Uterus (tissue), 4 donors: ENCODE data around the gene HEXIM1. TPM values are rescaled to one million over a fixed set of nuclear protein-coding genes. Genes with fewer than 3 reads are reported as not detected.

Experiments used
- DNase-seq, 2 donors: peaks; one replicate each; pipeline ENCODE4 v3.0.0-alpha.2; 2019 to 2020
- H3K27ac ChIP-seq, 2 donors: fragments of 200-600 bp; sonication (generic); 1 replicate in 1 of 2; 2 replicates in 1 of 2; pipeline ENCODE4 v1.5.1; 2016 to 2018
- H3K27me3 ChIP-seq, 2 donors: fragments of 200-600 bp; sonication (generic); one replicate each; pipeline ENCODE4 v1.5.1; 2018 to 2019; ENCODE audit warnings: control low read depth in 1 of 2
- H3K36me3 ChIP-seq, 2 donors: fragments of 200-600 bp; sonication (generic); one replicate each; pipeline ENCODE4 v1.5.1; 2019; ENCODE audit warnings: control low read depth in 1 of 2
- H3K4me1 ChIP-seq, 2 donors: fragments of 200-600 bp; sonication (generic); one replicate each; pipeline ENCODE4 v1.5.1; 2018 to 2019; ENCODE audit warnings: control low read depth in 1 of 2
- H3K4me3 ChIP-seq, 2 donors: fragments of 200-600 bp; sonication (generic); 1 replicate in 1 of 2; 2 replicates in 1 of 2; pipeline ENCODE4 v1.5.1; 2018 to 2019; ENCODE audit warnings: mild to moderate bottlenecking in 1 of 2
- H3K9me3 ChIP-seq, 2 donors: fragments of 200-600 bp; sonication (generic); one replicate each; pipeline ENCODE4 v1.5.1; 2019; ENCODE audit warnings: control low read depth in 1 of 2
- POLR2A ChIP-seq, 2 donors: fragments of 450-650 bp; IDR thresholded peaks; one replicate each; pipeline ENCODE4 v1.6.1; 2016; ENCODE audit warnings: antibody characterized with exemption in 2 of 2, mild to moderate bottlenecking in 1 of 2, moderate library complexity in 1 of 2
- intact Hi-C: fragments of 100-400 bp; cut with DNase I; formaldehyde crosslinking; loops from one replicate; pipeline ENCODE4 v1.15.1; 2023; ENCODE audit warnings: low total_unique reads
- total RNA-seq, 4 donors: library from RNA; depleted of rRNA in 3 of 4; stranded (reverse); fragments of >200 nt in 3 of 4; gene quantifications; one replicate each; pipeline versions ENCODE4 v1.1.0 to v1.2.4, GENCODE V29; 2014 to 2023
- TF ChIP-seq, protein P1 (sequence below), 4 experiments: fragments of 200-600 bp in 2 of 4; fragments of 450-650 bp in 2 of 4; sonication (generic) in 2 of 4; IDR thresholded peaks; one replicate each; pipeline ENCODE4 v1.5.1; 2016 to 2019; ENCODE audit warnings: antibody characterized with exemption in 4 of 4, mild to moderate bottlenecking in 2 of 4, moderate library complexity in 1 of 4
- donor health status: DM: yes; HTN: yes; CAD: no.

Gene HEXIM1
- total RNA-seq, 4 donors from 2014 or later = 23.8 to 60.6 (median 26.7) TPM

DNA sequence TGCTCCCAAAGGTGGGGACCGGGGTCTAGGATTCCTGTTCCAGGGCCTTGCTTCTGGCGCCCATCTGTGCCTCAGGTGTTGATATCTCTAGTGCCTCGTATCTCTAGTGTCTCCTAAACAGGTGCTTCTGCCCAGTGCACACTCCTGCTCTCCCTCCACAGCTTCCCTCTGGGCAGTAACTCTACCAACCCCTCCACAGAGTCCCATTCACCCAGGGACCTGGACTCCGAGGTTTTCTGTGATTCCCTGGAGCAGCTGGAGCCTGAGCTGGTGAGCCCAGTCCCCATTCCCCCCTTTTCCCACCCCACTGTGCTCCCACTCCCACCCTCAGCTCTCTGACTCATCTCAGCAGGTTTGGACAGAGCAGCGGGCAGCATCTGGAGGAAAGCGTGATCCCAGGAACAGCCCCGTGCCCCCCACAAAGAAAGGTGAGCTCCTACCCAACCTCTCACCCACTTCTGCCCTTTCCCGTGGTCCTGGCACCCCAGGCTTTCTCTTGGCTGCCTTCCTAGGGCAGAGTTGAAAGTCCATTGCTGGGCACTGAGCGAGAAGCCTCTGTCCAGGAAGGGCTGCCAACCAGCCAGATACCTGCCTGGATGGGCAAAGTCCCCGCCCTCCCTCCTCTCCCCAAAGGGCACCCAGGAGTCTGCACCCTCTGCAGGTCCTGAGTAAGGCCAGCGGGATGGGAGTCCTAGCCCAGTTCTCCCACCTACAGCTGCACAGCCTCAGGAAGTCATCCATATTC is 10.5 kb upstream of the HEXIM1 start:
- Histone ChIP-seq H3K4me1 (peaks cover 0 to 8% of the 10 kb centered on the region in 2 donors), H3K27ac (no peak overlapping the region), H3K27me3 (no peaks in the 10 kb centered on the region), H3K9me3 (no peaks in the 10 kb centered on the region), H3K4me3 (no peak overlapping the region), H3K36me3 (no peaks in the 10 kb centered on the region)
- TF ChIP-seq POLR2A (IDR thresholded peaks at IDR 0.05) = no peak
- TF ChIP-seq, protein P1, sequence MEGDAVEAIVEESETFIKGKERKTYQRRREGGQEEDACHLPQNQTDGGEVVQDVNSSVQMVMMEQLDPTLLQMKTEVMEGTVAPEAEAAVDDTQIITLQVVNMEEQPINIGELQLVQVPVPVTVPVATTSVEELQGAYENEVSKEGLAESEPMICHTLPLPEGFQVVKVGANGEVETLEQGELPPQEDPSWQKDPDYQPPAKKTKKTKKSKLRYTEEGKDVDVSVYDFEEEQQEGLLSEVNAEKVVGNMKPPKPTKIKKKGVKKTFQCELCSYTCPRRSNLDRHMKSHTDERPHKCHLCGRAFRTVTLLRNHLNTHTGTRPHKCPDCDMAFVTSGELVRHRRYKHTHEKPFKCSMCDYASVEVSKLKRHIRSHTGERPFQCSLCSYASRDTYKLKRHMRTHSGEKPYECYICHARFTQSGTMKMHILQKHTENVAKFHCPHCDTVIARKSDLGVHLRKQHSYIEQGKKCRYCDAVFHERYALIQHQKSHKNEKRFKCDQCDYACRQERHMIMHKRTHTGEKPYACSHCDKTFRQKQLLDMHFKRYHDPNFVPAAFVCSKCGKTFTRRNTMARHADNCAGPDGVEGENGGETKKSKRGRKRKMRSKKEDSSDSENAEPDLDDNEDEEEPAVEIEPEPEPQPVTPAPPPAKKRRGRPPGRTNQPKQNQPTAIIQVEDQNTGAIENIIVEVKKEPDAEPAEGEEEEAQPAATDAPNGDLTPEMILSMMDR (IDR thresholded peaks at IDR 0.05) = no peak
- no peak for DNase-seq
- intact Hi-C loops = loop anchor here (5.0 kb wide), 1 partner anchor 60 kb away; no protein-coding TSS in a partner anchor

- H3K4me3 ChIP-seq = no peak overlapping the region
- no peaks in the 10 kb centered on the region for H3K36me3 ChIP-seq
- H3K9me3 ChIP-seq = no peaks in the 10 kb centered on the region
- H3K27me3 ChIP-seq = no peaks in the 10 kb centered on the region
- no peak overlapping the region for H3K27ac ChIP-seq
- peaks cover 0 to 5% of the 10 kb centered on the region in 2 donors for H3K4me1 ChIP-seq
- DNase-seq = no peak
- intact Hi-C loops = loop anchor here (5.0 kb wide), 1 partner anchor 58 kb away; no protein-coding TSS in a partner anchor
- TF ChIP-seq POLR2A (IDR thresholded peaks at IDR 0.05) = no peak
- TF ChIP-seq, protein P1 (IDR thresholded peaks at IDR 0.05) = no peak
Measured at GRCh38 chr17:45138911-45139532, 9.3 kb upstream of the HEXIM1 start.

DNA sequence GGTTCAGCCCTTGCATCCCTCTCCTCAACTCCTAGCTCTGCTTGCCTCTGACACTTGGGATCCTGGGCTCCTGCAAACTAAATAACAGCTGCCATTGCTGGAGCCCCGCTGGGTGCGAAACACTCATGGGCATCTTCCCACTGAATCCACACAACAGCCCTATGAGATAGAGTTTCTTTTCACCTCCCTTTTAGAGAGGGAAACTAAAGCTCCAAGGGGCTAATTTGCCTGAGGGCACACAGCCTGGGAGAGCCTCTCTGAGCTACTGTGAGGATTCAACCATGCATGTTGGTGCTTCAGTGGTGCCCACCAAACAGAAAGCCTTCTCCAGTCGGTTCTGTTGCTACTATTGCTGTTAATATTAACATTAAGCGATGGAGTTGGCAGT is 8.7 kb upstream of the HEXIM1 start:
- H3K27me3 ChIP-seq = no peaks in the 10 kb centered on the region
- no peak for DNase-seq
- TF ChIP-seq POLR2A (IDR thresholded peaks at IDR 0.05) = no peak
- TF ChIP-seq, protein P1 (IDR thresholded peaks at IDR 0.05) = no peak
- H3K36me3 ChIP-seq = no peaks in the 10 kb centered on the region
- intact Hi-C loops = loop anchor here (5.0 kb wide), 1 partner anchor 58 kb away; no protein-coding TSS in a partner anchor
- H3K4me3 ChIP-seq = no peak overlapping the region
- peaks cover 0 to 4% of the 10 kb centered on the region in 2 donors for H3K4me1 ChIP-seq
- H3K27ac ChIP-seq = no peak overlapping the region
- H3K9me3 ChIP-seq = no peaks in the 10 kb centered on the region

GRCh38 chr17:45143094-45143670 is 5.1 kb upstream of the HEXIM1 start:
- intact Hi-C loops = no loop called here
- Histone ChIP-seq H3K9me3 (no peaks in the 10 kb centered on the region), H3K27ac (peak overlapping the region; percentile 94 to 99), H3K4me1 (peaks cover 5 to 7% of the 10 kb centered on the region in 2 donors), H3K27me3 (no peaks in the 10 kb centered on the region), H3K4me3 (peak overlapping the region; percentile 33 to 46), H3K36me3 (no peaks in the 10 kb centered on the region)
- no peak for DNase-seq
- TF ChIP-seq, protein P1 (IDR thresholded peaks at IDR 0.05) = no peak
- TF ChIP-seq POLR2A (IDR thresholded peaks at IDR 0.05) = no peak

DNA sequence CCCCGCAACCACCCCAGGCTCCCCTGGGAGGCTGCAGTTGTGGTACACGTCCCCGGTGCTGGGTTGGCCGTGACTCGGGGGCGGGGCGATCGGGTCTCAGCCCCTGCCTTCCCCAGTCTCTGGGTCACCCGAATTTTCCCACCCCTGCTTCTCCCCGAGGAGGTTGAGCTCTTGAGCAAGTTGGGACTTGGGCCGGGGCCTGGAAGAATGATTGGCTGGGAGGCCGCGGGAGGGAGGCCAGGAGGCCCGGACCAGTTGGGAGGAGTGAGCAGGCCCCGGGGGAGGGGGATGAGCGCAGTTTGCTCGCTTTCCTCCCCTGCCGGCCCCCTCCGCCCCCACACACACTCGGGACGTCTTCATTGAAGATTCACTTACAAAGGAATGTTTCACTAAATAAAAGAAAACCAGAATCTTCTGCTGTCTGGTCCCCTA is 4.5 kb upstream of the HEXIM1 start:
- Histone ChIP-seq H3K4me1 (peaks cover 5 to 7% of the 10 kb centered on the region in 2 donors), H3K4me3 (peak overlapping the region; percentile 33 to 46), H3K9me3 (no peaks in the 10 kb centered on the region), H3K27ac (peak overlapping the region; percentile 94 to 99), H3K27me3 (no peaks in the 10 kb centered on the region), H3K36me3 (no peaks in the 10 kb centered on the region)
- intact Hi-C loops = no loop called here
- TF ChIP-seq POLR2A (IDR thresholded peaks at IDR 0.05) = peak in 1 of 2 donors; percentile 49
- TF ChIP-seq, protein P1 (IDR thresholded peaks at IDR 0.05) = no peak
- DNase-seq = peak; percentile 96 to 97
